GM12874 (cell line): ENCODE results near the gene LRRC36.

Source experiments
- TF ChIP-seq, protein P1 (sequence below): IDR thresholded peaks from 2 replicates; pipeline ENCODE4 v1.5.1; 2011; ENCODE audit warnings: low read depth, mild to moderate bottlenecking, control low read depth, low read length, moderate library complexity; ENCODE audit not compliant: insufficient read depth

The LRRC36 gene

DNA sequence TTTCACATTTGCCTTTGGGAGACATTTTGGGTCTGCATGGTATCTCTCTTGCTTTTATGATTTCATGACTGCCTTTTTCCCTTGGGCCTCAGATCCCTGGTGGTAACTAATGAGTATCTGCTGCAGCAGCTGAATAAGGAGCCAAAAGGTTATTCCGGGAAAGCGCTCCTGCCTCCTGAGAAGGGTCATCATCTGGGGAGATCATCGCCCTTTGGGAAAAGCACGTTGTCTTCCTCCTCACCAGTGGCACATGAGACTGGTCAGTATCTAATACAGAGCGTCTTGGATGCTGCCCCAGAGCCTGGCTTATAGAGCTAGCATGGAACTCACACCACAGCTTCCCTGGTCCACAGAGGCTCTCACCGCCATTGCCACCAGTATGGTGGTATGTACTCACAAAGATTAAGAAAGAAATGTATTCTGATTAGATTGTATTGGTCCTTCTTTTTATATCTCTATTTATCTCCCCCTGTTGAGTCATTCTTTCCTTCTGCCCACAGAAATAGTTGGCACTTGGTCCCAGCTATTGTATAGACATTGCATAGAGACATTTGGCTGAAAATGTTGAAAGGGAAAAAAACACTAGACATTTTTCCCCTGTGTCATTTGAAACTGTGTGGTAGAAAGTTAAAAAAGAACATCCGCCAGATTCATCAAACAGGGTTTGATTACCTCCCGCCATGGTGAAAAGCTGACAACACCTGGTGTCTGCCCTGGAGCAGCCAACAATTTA, 58.3 kb downstream of the LRRC36 start:
- TF ChIP-seq, protein P1, sequence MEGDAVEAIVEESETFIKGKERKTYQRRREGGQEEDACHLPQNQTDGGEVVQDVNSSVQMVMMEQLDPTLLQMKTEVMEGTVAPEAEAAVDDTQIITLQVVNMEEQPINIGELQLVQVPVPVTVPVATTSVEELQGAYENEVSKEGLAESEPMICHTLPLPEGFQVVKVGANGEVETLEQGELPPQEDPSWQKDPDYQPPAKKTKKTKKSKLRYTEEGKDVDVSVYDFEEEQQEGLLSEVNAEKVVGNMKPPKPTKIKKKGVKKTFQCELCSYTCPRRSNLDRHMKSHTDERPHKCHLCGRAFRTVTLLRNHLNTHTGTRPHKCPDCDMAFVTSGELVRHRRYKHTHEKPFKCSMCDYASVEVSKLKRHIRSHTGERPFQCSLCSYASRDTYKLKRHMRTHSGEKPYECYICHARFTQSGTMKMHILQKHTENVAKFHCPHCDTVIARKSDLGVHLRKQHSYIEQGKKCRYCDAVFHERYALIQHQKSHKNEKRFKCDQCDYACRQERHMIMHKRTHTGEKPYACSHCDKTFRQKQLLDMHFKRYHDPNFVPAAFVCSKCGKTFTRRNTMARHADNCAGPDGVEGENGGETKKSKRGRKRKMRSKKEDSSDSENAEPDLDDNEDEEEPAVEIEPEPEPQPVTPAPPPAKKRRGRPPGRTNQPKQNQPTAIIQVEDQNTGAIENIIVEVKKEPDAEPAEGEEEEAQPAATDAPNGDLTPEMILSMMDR, result no peak

DNA sequence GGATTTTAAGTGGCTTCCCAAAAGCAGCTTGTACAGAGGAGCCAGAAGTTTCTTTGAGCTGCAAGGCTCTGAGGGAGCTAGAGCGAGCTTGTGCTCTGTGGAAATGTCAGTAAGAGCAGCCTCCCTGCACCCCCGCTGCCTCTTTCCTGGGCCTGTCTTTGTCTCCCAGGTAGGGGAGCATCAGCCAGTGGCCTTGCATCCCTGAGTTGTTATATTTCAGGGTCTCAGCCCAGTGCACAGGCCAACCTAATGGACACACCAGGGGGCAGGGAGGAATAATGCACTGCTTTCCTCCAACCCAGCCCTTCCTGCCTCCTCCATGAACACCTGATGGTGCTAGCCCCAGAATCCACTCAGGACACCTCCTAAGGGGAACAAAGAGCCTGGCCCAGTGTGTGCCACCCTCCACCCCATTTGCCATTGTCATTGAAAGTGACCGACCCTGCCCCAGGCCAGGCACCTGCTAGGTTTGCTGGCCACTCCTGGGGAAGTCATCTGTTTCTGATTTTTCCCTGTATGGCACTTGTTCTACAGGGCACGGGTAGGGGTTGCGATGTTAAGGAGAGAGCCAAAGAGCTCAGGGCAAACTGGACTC, 60.3 kb downstream of the LRRC36 start:
- TF ChIP-seq, protein P1, result no peak

DNA sequence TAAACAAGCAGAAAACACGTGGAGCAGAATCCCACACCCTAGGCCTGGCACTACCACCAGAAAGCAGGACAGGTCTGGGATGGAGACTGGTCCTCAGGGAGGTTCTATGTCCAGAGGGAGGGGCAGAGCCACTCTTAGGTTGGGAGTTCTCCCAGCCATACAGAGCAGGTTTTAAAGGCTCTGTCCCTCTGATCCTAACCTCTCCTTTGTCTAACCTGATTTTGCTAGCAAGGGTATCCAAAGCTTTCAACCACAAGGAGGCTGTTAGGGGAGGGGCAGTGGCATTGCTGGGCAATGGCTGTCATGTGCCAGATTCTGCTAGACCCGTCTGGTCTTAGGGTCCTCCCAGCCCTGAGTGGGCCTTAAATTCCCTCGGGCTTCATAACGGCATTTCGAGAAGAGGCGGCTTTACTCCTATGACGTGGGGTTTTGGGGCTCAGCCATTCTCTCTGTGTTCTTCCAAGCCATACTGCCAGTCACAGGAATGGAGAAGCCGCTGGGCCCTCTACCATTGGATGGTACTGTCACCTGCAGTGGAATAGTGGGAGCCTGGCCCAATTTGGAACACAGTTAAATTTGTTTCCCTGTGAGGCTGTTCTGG, 61.0 kb downstream of the LRRC36 start:
- TF ChIP-seq, protein P1, result no peak

DNA sequence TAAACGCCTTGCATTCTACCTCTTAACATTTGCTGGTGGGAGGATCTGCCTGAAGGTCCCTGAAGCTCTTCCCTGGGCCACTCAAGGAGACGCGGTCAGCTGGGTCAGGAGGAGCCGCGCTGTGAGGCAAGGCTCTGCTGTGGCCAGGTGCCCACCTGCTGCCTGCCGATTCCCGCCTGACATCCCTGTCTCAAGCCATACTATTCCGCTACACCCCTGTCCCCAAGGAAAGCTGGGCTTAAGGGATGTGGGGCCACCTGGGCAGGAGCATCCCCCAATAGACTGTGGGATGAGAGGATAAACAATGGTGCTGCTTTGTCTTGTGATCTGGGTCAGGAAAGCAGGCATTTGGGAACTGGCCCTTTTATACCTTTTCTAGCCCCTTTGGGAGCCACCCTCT, 61.6 kb downstream of the LRRC36 start:
- TF ChIP-seq, protein P1, result no peak

DNA sequence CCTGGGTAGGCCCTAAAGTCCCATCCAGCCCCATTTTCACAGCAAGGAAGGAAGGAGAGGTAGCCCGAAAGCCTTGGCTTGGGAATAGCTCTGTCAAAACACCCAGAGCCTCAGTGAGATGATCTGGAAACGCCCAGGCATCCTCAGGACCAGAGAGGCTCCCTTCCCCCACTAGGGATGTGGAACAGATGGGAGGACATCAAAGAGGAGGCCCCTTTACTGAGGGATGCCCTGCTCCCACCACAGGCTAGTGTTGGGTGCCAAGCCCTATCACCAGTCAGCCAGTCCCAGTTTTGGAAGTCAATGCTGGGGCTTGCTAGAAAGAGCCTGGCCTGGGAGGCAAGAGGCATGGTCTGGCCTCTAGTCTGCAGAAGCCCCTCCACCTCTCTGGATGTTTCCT, 62.0 kb downstream of the LRRC36 start:
- TF ChIP-seq, protein P1, result no peak

DNA sequence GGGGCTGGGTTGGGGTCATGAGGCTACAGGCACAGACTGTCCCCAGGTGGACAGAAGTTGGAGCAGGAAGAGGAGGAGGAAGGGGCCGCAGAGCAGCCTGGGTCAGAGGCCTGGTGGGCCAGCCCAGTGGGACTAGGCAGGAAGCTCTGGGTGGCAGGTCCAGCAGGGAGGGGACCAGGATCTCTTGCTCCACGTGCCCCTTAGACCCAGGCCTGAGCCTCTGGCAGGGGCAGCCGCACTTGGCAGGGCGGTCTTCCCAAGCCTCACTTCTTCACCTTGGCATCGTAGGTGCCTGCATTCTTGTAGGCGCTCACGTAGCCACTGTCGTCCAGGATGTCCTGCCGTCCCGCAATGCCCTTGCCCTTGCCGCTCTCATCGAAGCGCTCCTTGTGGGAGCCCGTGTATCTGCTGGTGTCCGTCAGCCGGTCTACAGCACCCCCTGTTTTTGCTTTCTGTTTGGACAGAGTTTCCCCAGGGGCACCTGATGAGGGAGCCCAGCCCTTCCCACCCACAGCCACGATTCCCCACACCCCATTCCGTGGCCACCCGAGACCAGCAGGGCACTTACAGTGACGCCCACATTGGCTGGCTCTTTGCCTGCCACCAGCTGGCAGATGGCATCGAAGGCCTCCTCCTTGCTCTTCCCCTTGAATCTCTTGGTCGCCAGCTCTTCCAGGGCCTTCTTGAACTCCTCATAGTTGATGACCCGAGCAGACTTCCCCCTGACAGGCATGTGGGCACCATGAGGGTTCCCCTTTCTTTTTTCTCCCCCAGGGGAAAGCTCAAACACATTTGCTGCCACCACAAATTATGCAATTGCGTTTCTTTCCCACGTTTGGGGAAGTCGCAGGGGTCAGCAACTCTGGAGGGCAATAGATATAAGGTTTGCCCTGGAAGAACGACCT, 63.5 kb downstream of the LRRC36 start:
- TF ChIP-seq, protein P1, result no peak
